ENCODE results near the gene TTF1.

The TTF1 gene

DNA sequence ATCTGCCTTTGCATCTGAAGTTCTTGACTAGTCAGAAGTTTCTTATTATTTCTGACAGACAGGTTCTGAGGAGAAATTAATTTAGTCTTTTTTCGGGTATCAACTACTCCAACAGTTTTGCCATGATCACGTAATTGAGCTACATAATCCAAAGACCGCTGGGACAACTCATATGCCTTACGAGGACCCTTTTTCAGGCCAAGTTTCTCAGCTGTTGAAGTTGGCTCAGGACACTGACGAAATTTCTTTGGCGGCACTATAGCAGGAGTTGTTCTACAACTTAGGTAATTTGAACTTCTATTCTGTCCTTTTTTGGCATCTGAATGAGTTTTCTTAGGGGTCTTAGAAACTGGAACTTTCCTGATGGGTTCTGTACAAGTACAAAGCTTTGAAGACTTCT lies 79.1 kb downstream of the TTF1 start:
- H3K9ac ChIP-seq (ENCODE audit: low read length) = no peak overlapping the region
- H3K9me3 ChIP-seq (ENCODE audit: low read length) = no peaks in the 10 kb centered on the region
- no peaks in the 10 kb centered on the region for H3K4me1 ChIP-seq (ENCODE audit: insufficient read depth, low read length)
- no peaks in the 10 kb centered on the region for H3K27me3 ChIP-seq (ENCODE audit: control insufficient read depth in 1 of 2, insufficient read depth in 2 of 2, low read length in 2 of 2)
- H3K36me3 ChIP-seq (ENCODE audit: insufficient read depth, low read length) = peaks cover 68% of the 10 kb centered on the region
- H3K27ac ChIP-seq (ENCODE audit: low read depth, low read length) = no peak overlapping the region
- no peak overlapping the region for H3K4me3 ChIP-seq (ENCODE audit: low read depth in 1 of 2, low read length in 2 of 2)

Measured in muscle layer of colon (tissue), 2 donors.